Gastroesophageal sphincter (tissue), 3 donors: ENCODE measurements around the gene SRGN.

Experiments
- POLR2A ChIP-seq, 2 donors: fragments of 450-650 bp; IDR thresholded peaks; one replicate each; pipeline ENCODE4 v1.6.1; 2017; ENCODE audit warnings: antibody characterized with exemption in 2 of 2, mild to moderate bottlenecking in 2 of 2, moderate library complexity in 1 of 2
- POLR2AphosphoS5 ChIP-seq: sonication (generic); formaldehyde crosslinking; IDR thresholded peaks from one replicate; pipeline ENCODE4 v1.6.1; 2017; ENCODE audit warnings: antibody characterized with exemption
- TF ChIP-seq, protein P1 (sequence below), 4 experiments: fragments of 200-600 bp in 2 of 4; fragments of 450-650 bp in 2 of 4; sonication (generic) in 1 of 4; IDR thresholded peaks; one replicate each; pipeline ENCODE4 v1.5.1; 2017 to 2019; ENCODE audit warnings: antibody characterized with exemption in 4 of 4, mild to moderate bottlenecking in 2 of 4, moderate library complexity in 2 of 4

DNA sequence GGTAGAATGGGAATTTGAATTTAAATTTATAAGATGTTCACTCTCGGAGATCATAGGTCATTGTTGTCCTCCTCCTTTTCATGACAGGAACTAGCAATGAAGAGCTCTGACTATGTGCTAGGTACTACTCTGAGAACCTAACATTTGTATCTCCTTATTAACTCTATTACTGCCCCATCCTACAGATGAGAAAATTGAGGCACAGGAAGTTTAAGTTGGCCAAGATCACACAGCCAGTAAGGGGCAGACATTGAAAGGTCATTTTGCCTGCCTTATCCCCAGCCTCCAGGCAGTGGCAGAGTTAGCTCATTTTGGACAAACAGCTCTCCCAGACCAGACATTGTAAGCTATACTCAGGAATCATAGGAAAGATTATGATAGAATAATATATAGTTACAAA lies 6.0 kb downstream of the SRGN start:
- TF ChIP-seq, protein P1, sequence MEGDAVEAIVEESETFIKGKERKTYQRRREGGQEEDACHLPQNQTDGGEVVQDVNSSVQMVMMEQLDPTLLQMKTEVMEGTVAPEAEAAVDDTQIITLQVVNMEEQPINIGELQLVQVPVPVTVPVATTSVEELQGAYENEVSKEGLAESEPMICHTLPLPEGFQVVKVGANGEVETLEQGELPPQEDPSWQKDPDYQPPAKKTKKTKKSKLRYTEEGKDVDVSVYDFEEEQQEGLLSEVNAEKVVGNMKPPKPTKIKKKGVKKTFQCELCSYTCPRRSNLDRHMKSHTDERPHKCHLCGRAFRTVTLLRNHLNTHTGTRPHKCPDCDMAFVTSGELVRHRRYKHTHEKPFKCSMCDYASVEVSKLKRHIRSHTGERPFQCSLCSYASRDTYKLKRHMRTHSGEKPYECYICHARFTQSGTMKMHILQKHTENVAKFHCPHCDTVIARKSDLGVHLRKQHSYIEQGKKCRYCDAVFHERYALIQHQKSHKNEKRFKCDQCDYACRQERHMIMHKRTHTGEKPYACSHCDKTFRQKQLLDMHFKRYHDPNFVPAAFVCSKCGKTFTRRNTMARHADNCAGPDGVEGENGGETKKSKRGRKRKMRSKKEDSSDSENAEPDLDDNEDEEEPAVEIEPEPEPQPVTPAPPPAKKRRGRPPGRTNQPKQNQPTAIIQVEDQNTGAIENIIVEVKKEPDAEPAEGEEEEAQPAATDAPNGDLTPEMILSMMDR (IDR thresholded peaks at IDR 0.05): no peak
- TF ChIP-seq POLR2A (IDR thresholded peaks at IDR 0.05): no peak
- no peak for TF ChIP-seq POLR2AphosphoS5
